Heart left ventricle (tissue), 16 donors: ENCODE results near the gene GNMT. TPM values are rescaled to one million over a fixed set of nuclear protein-coding genes. Genes with fewer than 3 reads are reported as not detected.
A peak's percentile ranks its signal among the peaks of the same experiment; 100 is the strongest.

ENCODE experiments used
- ATAC-seq, 4 donors: fragments of 200-7000 bp; cut with Tn5 transposase; one replicate each; pipeline ENCODE4 v1.9.1; 2020 to 2022; ENCODE audit warnings: moderate library complexity in 4 of 4, mild to moderate bottlenecking in 3 of 4, moderate number of reproducible peaks in 1 of 4
- DNase-seq, 5 donors: peaks; one replicate each; pipeline ENCODE4 v3.0.0-alpha.2; 2020
- H3K27ac ChIP-seq, 12 donors: fragments of 200-600 bp; sonication (generic) in 4 of 12; one replicate each; pipeline versions ENCODE4 v1.5.0 to v1.8.0; 2016 to 2022; ENCODE audit warnings: mild to moderate bottlenecking in 2 of 12
- H3K27me3 ChIP-seq, 9 donors: fragments of 200-600 bp; sonication (generic) in 2 of 9; one replicate each; pipeline versions ENCODE4 v1.5.1 to v1.8.0; 2016 to 2022; ENCODE audit warnings: mild to moderate bottlenecking in 3 of 9
- H3K36me3 ChIP-seq, 9 donors: fragments of 200-600 bp; sonication (generic) in 2 of 9; one replicate each; pipeline versions ENCODE4 v1.5.0 to v1.8.0; 2018 to 2022; ENCODE audit warnings: mild to moderate bottlenecking in 2 of 9
- H3K4me1 ChIP-seq, 12 donors: fragments of 200-600 bp; sonication (generic) in 4 of 12; one replicate each; pipeline versions ENCODE4 v1.5.0 to v1.8.0; 2016 to 2022; ENCODE audit warnings: mild to moderate bottlenecking in 3 of 12
- H3K4me3 ChIP-seq, 12 donors: fragments of 200-600 bp; sonication (generic) in 4 of 12; one replicate each; pipeline versions ENCODE4 v1.5.0 to v1.8.0; 2017 to 2022; ENCODE audit warnings: mild to moderate bottlenecking in 9 of 12, moderate library complexity in 4 of 12
- H3K9me3 ChIP-seq, 12 donors: fragments of 200-600 bp; sonication (generic) in 4 of 12; one replicate each; pipeline versions ENCODE4 v1.5.0 to v1.8.0; 2016 to 2022; ENCODE audit warnings: mild to moderate bottlenecking in 1 of 12
- POLR2A ChIP-seq, 2 donors: fragments of 450-650 bp; IDR thresholded peaks; one replicate each; pipeline ENCODE4 v1.6.1; 2017; ENCODE audit warnings: antibody characterized with exemption in 2 of 2, mild to moderate bottlenecking in 2 of 2, moderate library complexity in 2 of 2
- WGBS, 4 donors: extraction: QIAGEN DNeasy Blood & Tissue Kit in 2 of 4; methylation state at CpG; one replicate each; pipeline versions ENCODE4 v1.1.5 to v1.1.7; 2013 to 2018; 5-methylcytosine and 5-hydroxymethylcytosine counted together
- intact Hi-C, 10 donors: fragments of 100-400 bp; cut with DNase I; formaldehyde crosslinking; loops; one replicate each; pipeline versions ENCODE4 v1.11.1 to v1.14.2; 2022
- polyA plus RNA-seq, 2 donors: library from polyadenylated mRNA; stranded (reverse); fragments of 200-250 nt; gene quantifications; one replicate each; pipeline ENCODE4 v1.2.3, GENCODE V29; 2013
- total RNA-seq, 9 donors: library from RNA; depleted of rRNA in 2 of 9; stranded (reverse); fragments of >200 nt in 2 of 9; fragmentation: NEBNext Ultra II Directional in 3 of 9; extraction: Animal tissue kit (Norgen Biotek cat#: 25700) in 3 of 9; gene quantifications; one replicate each; pipeline versions ENCODE4 v1.1.0 to v1.2.4, GENCODE V29; 2016 to 2023
- TF ChIP-seq, protein P1 (sequence below), 12 donors: fragments of 200-600 bp; sonication (generic) in 4 of 12; IDR thresholded peaks; one replicate each; pipeline versions ENCODE4 v1.5.0 to v1.8.0; 2018 to 2022; ENCODE audit warnings: antibody characterized with exemption in 12 of 12, mild to moderate bottlenecking in 5 of 12
- donor health status: ischemic (EF 13 %, LVEDD 7.1; RV severe dilation, severe dysfunction).
- donor health status: healthy with polysubstance abuse.
- donor health status: DM: no; HTN: yes; CAD: no.
- donor health status: DM: no; HTN: no; CAD: no.
- donor health status: ischemic (EF 25% LVEDD 6.9; RV normal size, moderate dysfunction).
- donor health status: ischemic (EF 25% LVEDD 5.7; RV mildly dilated, moderate dysfunction).
- donor health status: healthy.
- donor health status: DM: yes; HTN: yes; CAD: no.
- donor health status: ischemic (EF 35%, LVEDD 5.7; RV mildly dilated, moderate dysfunction).
- donor health status: nonischemic (EF 11% LVEDD 7.7; RV severe dilation, severe dysfunction).
- donor health status: DM: yes; HTN: yes; CAD: no.
- donor health status: PGD.
- donor health status: ischemic (EF 29% LVEDD 5.4; RV normal size, mild dysfunction).
- donor health status: nonischemic (EF 23%, LVEDD 6.1; RV moderate dilation, normal function).

The GNMT gene
- total and polyA plus RNA-seq, 11 donors, result 0.36 to 32.0 (median 1.9) TPM

DNA sequence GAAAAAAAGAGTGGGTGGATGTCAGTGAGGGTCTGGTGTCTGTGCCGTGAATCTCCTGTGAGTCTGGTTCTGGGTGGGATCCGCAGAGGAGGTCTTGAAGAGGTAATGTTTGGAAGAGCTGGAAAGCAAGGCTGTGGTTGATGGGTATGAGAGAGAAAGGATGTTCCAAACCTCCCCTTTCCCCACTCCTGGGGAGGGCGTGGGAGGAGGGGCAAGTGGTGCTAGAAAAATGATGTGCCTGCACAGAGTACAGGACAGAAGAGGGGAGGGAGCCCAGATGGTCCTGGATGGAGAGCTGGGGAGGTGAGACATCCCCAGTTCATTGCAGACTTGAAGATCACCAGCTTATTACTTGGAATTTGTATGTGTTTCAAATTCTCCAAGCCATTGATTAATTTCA lies 28.1 kb upstream of the GNMT start:
- H3K27ac ChIP-seq, result peak overlapping the region in 1 of 12 donors; percentile 47
- H3K36me3 ChIP-seq, result peaks cover 0 to 58% (median 40%) of the 10 kb centered on the region in 9 donors
- TF ChIP-seq, protein P1, sequence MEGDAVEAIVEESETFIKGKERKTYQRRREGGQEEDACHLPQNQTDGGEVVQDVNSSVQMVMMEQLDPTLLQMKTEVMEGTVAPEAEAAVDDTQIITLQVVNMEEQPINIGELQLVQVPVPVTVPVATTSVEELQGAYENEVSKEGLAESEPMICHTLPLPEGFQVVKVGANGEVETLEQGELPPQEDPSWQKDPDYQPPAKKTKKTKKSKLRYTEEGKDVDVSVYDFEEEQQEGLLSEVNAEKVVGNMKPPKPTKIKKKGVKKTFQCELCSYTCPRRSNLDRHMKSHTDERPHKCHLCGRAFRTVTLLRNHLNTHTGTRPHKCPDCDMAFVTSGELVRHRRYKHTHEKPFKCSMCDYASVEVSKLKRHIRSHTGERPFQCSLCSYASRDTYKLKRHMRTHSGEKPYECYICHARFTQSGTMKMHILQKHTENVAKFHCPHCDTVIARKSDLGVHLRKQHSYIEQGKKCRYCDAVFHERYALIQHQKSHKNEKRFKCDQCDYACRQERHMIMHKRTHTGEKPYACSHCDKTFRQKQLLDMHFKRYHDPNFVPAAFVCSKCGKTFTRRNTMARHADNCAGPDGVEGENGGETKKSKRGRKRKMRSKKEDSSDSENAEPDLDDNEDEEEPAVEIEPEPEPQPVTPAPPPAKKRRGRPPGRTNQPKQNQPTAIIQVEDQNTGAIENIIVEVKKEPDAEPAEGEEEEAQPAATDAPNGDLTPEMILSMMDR (IDR thresholded peaks at IDR 0.05), result no peak
- no peak for TF ChIP-seq POLR2A (IDR thresholded peaks at IDR 0.05)
- peaks cover 4 to 70% (median 21%) of the 10 kb centered on the region in 12 donors for H3K4me1 ChIP-seq
- H3K27me3 ChIP-seq, result no peaks in the 10 kb centered on the region
- no peaks in the 10 kb centered on the region for H3K9me3 ChIP-seq
- ATAC-seq (no peak), DNase-seq (no peak)
- WGBS, 4 donors, result 90 to 93% (median 90%) methylated on average over 3 of the region's 3 CpGs
- no peak overlapping the region for H3K4me3 ChIP-seq
- intact Hi-C loops, result loop anchor here in 1 of 10 donors (5.0 kb wide), 1 partner anchor 120 kb away; the partner anchor contains the start of gene CUL7

DNA sequence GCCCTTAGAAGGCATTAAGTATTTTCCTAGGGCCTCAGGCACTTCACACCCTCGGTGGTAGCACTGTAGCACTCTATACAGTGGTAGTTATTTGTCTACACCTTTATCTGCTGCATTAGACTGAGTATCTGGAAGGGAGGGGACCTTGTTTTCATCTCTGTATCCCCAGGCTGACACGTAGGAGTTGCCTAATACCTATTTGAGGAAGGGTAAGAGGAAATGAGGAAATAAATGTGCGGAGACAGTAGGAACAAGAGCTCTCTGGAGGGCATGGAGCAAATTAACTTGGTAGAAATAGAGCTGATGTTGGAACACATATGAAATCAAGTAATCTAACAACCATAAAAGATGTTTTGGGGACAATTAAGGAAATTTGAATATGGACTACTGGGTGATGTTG lies 27.3 kb upstream of the GNMT start:
- DNase-seq, result no peak
- no peak for ATAC-seq
- Histone ChIP-seq H3K4me3 (peak overlapping the region in 1 of 12 donors; percentile 18), H3K9me3 (no peaks in the 10 kb centered on the region), H3K4me1 (peaks cover 4 to 62% (median 21%) of the 10 kb centered on the region in 12 donors), H3K27me3 (no peaks in the 10 kb centered on the region), H3K36me3 (peaks cover 0 to 66% (median 48%) of the 10 kb centered on the region in 9 donors), H3K27ac (peak overlapping the region in 1 of 12 donors; percentile 47)
- intact Hi-C loops, result loop anchor here in 1 of 10 donors (5.0 kb wide), 1 partner anchor 119 kb away; the partner anchor contains the start of gene CUL7
- WGBS, 4 donors, result 48 to 57% (median 54%) methylated on average over 3 of the region's 3 CpGs
- TF ChIP-seq POLR2A (IDR thresholded peaks at IDR 0.05), result no peak
- TF ChIP-seq, protein P1 (IDR thresholded peaks at IDR 0.05), result no peak

DNA sequence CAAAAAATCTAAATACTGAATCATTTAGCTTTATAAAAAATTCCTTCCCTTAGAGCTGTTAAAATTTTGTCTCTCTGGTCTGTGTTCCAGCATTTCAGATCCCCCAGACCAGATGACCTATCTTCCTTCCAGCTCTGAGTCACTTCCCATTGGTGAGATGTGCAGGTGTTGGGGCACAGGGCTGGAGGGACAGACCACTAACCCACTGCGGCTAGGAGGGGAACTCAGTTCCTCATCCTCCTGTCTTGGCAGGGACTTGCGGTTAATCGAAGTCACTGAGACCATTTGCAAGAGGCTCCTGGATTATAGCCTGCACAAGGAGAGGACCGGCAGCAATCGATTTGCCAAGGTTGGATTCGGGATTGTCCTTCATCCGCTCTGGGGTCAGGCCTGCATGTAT lies 25.2 kb upstream of the GNMT start:
- peaks cover 0 to 87% (median 60%) of the 10 kb centered on the region in 9 donors for H3K36me3 ChIP-seq
- intact Hi-C loops, result no loop called here

DNA sequence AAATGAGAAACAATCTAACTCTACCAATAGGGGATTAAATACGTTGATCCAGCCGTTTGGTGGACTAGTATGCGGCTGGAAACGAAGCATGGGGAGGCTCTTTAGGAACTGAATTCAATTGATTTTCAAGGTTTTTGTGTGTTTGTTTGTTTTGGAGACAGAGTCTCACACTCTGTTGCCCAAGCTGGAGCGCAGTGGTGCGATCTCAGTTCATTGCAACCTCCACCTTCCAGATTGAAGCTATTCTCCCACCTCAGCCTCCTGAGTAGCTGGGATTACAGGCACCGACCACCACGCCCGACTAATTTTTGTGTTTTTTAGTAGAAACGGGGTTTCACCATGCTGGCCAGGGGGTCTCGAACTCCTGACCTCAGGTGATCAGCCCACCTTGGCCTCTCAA lies 24.2 kb upstream of the GNMT start:
- no peak for ATAC-seq
- H3K4me1 ChIP-seq, result peaks cover 0 to 40% (median 5%) of the 10 kb centered on the region in 12 donors
- intact Hi-C loops, result no loop called here
- H3K27ac ChIP-seq, result no peak overlapping the region
- no peak for DNase-seq
- H3K4me3 ChIP-seq, result no peak overlapping the region
- 91 to 96% (median 95%) methylated on average over 11 of the region's 11 CpGs for WGBS, 4 donors
- no peaks in the 10 kb centered on the region for H3K9me3 ChIP-seq
- peaks cover 0 to 97% (median 62%) of the 10 kb centered on the region in 9 donors for H3K36me3 ChIP-seq
- H3K27me3 ChIP-seq, result no peaks in the 10 kb centered on the region
- TF ChIP-seq, protein P1 (IDR thresholded peaks at IDR 0.05), result no peak
- no peak for TF ChIP-seq POLR2A (IDR thresholded peaks at IDR 0.05)

More for the DNA sequence above, 25.2 kb upstream of the GNMT start:
- Histone ChIP-seq H3K4me1 (peaks cover under 1 to 51% (median 13%) of the 10 kb centered on the region in 12 donors), H3K27ac (no peak overlapping the region), H3K27me3 (no peaks in the 10 kb centered on the region), H3K4me3 (no peak overlapping the region), H3K9me3 (no peaks in the 10 kb centered on the region)
- ATAC-seq (no peak), DNase-seq (no peak)
- WGBS, 4 donors, result 76 to 91% (median 83%) methylated on average over 7 of the region's 7 CpGs
- no peak for TF ChIP-seq POLR2A (IDR thresholded peaks at IDR 0.05)
- TF ChIP-seq, protein P1 (IDR thresholded peaks at IDR 0.05), result no peak
